Upper lobe of right lung (tissue), 1 donor: Measurements from ENCODE around the gene TMEM247. TPM values are rescaled to one million over a fixed set of nuclear protein-coding genes. Genes with fewer than 3 reads are reported as not detected.

ENCODE experiments used
- ATAC-seq: fragments of 200-7000 bp; cut with Tn5 transposase; one replicate; pipeline ENCODE4 v1.9.1; 2020; ENCODE audit warnings: mild to moderate bottlenecking, moderate library complexity
- DNase-seq: peaks from one replicate; pipeline ENCODE4 v3.0.0-alpha.2; 2020
- H3K27ac ChIP-seq: fragments of 200-600 bp; one replicate; pipeline ENCODE4 v1.8.0; 2022
- H3K27me3 ChIP-seq: fragments of 200-600 bp; one replicate; pipeline ENCODE4 v1.8.0; 2022; ENCODE audit warnings: mild to moderate bottlenecking
- H3K36me3 ChIP-seq: fragments of 200-600 bp; one replicate; pipeline ENCODE4 v1.8.0; 2022
- H3K4me1 ChIP-seq: fragments of 200-600 bp; one replicate; pipeline ENCODE4 v1.8.0; 2022
- H3K4me3 ChIP-seq: fragments of 200-600 bp; one replicate; pipeline ENCODE4 v1.8.0; 2022; ENCODE audit warnings: mild to moderate bottlenecking
- H3K9me3 ChIP-seq: fragments of 200-600 bp; one replicate; pipeline ENCODE4 v1.8.0; 2022
- CTCF ChIP-seq: fragments of 200-600 bp; IDR thresholded peaks from one replicate; pipeline ENCODE4 v1.8.0; 2022; ENCODE audit warnings: antibody characterized with exemption
- intact Hi-C: fragments of 100-400 bp; cut with DNase I; formaldehyde crosslinking; loops from one replicate; pipeline ENCODE4 v1.11.0; 2022
- total RNA-seq: library from RNA; stranded (reverse); fragmentation: NEBNext Ultra II Directional; extraction: Animal tissue kit (Norgen Biotek cat#: 25700); gene quantifications from one replicate; pipeline ENCODE4 v1.2.1, GENCODE V29; 2021
- donor health status: DM: no; HTN: yes; CAD: no; lungs with severe emphysema.

Gene TMEM247
- total RNA-seq, 1 donor from 2014 or later: not detected

- Histone ChIP-seq H3K27ac (no peak overlapping the region), H3K27me3 (no peaks in the 10 kb centered on the region), H3K4me1 (peaks cover 32% of the 10 kb centered on the region), H3K36me3 (no peaks in the 10 kb centered on the region), H3K9me3 (no peaks in the 10 kb centered on the region), H3K4me3 (no peak overlapping the region)
- TF ChIP-seq CTCF: no peak
- intact Hi-C loops: no loop called here
- no peak for DNase-seq
- no peak for ATAC-seq
These were observed 7.1 kb downstream of the TMEM247 start for GRCh38 chr2:46486436-46486835.

- TF ChIP-seq CTCF: no peak
- intact Hi-C loops: no loop called here
These were observed 8.4 kb downstream of the TMEM247 start for GRCh38 chr2:46487667-46488335.

GRCh38 chr2:46488389-46488788 is 9.0 kb downstream of the TMEM247 start:
- no peak for DNase-seq
- no peak for ATAC-seq
- H3K9me3 ChIP-seq: no peaks in the 10 kb centered on the region
- peaks cover 23% of the 10 kb centered on the region for H3K4me1 ChIP-seq
- H3K27ac ChIP-seq: no peak overlapping the region
- intact Hi-C loops: no loop called here
- H3K36me3 ChIP-seq: no peaks in the 10 kb centered on the region
- TF ChIP-seq CTCF: peak; percentile 9
- no peaks in the 10 kb centered on the region for H3K27me3 ChIP-seq
- H3K4me3 ChIP-seq: no peak overlapping the region

More at GRCh38 chr2:46487667-46488335, 8.4 kb downstream of the TMEM247 start:
- Histone ChIP-seq H3K4me1 (peaks cover 23% of the 10 kb centered on the region), H3K4me3 (no peak overlapping the region), H3K9me3 (no peaks in the 10 kb centered on the region), H3K36me3 (no peaks in the 10 kb centered on the region), H3K27ac (no peak overlapping the region), H3K27me3 (no peaks in the 10 kb centered on the region)
- ATAC-seq: peak; percentile 92
- DNase-seq: peak; percentile 83

GRCh38 chr2:46489423-46490174 is 10.2 kb downstream of the TMEM247 start:
- H3K9me3 ChIP-seq: no peaks in the 10 kb centered on the region
- ATAC-seq (no peak), DNase-seq (no peak)
- no peaks in the 10 kb centered on the region for H3K36me3 ChIP-seq
- H3K27me3 ChIP-seq: no peaks in the 10 kb centered on the region
- H3K27ac ChIP-seq: no peak overlapping the region
- intact Hi-C loops: no loop called here
- TF ChIP-seq CTCF: no peak
- no peak overlapping the region for H3K4me3 ChIP-seq
- H3K4me1 ChIP-seq: peaks cover 23% of the 10 kb centered on the region

- Histone ChIP-seq H3K4me3 (no peak overlapping the region), H3K4me1 (peaks cover 23% of the 10 kb centered on the region), H3K36me3 (no peaks in the 10 kb centered on the region), H3K9me3 (no peaks in the 10 kb centered on the region), H3K27me3 (no peaks in the 10 kb centered on the region), H3K27ac (peak overlapping the region; percentile 19)
- peak; percentile 50 for ATAC-seq
- intact Hi-C loops: no loop called here
- TF ChIP-seq CTCF: peak; percentile 3
- DNase-seq: peak; percentile 63
These were observed 11.3 kb downstream of the TMEM247 start for GRCh38 chr2:46490521-46491141.
